Measurements from ENCODE around the gene F7. TPM values are rescaled to one million over a fixed set of nuclear protein-coding genes. Genes with fewer than 3 reads are reported as not detected.

F7 gene
- total RNA-seq, 3 donors from 2014 or later = 0.15 to 0.48 (median 0.33) TPM

DNA sequence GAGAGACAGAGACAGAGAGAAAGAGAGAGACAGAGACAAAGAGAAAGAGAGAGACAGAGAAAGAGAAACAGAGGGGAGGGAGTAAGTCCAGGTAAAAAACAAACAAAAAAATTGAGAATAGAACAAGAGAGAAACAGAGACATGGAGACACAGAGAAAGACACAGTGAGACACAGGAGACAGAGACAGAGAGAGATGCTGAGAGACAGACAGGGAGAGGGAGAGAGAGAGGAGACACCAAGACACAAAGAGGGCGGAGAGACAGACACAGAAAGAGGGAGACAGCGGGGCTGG is 47.0 kb downstream of the F7 start:
- Histone ChIP-seq H3K27ac (peak overlapping the region in 1 of 2 donors; percentile 74), H3K36me3 (no peaks in the 10 kb centered on the region), H3K4me1 (peaks cover 0 to 5% of the 10 kb centered on the region in 2 donors), H3K4me3 (peak overlapping the region; percentile 34 to 81 (median 56)), H3K9me3 (no peaks in the 10 kb centered on the region), H3K27me3 (no peaks in the 10 kb centered on the region)
- DNase-seq (ENCODE audit: low spot score in 2 of 2) = no peak
- intact Hi-C loops (cut with DNase I; ENCODE audit: low total_unique reads) = no loop called here
- TF ChIP-seq POLR2AphosphoS5 (IDR thresholded peaks at IDR 0.05) (no peak), POLR2A (IDR thresholded peaks at IDR 0.05) (no peak)
- TF ChIP-seq, protein P1, sequence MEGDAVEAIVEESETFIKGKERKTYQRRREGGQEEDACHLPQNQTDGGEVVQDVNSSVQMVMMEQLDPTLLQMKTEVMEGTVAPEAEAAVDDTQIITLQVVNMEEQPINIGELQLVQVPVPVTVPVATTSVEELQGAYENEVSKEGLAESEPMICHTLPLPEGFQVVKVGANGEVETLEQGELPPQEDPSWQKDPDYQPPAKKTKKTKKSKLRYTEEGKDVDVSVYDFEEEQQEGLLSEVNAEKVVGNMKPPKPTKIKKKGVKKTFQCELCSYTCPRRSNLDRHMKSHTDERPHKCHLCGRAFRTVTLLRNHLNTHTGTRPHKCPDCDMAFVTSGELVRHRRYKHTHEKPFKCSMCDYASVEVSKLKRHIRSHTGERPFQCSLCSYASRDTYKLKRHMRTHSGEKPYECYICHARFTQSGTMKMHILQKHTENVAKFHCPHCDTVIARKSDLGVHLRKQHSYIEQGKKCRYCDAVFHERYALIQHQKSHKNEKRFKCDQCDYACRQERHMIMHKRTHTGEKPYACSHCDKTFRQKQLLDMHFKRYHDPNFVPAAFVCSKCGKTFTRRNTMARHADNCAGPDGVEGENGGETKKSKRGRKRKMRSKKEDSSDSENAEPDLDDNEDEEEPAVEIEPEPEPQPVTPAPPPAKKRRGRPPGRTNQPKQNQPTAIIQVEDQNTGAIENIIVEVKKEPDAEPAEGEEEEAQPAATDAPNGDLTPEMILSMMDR (IDR thresholded peaks at IDR 0.05) = no peak

DNA sequence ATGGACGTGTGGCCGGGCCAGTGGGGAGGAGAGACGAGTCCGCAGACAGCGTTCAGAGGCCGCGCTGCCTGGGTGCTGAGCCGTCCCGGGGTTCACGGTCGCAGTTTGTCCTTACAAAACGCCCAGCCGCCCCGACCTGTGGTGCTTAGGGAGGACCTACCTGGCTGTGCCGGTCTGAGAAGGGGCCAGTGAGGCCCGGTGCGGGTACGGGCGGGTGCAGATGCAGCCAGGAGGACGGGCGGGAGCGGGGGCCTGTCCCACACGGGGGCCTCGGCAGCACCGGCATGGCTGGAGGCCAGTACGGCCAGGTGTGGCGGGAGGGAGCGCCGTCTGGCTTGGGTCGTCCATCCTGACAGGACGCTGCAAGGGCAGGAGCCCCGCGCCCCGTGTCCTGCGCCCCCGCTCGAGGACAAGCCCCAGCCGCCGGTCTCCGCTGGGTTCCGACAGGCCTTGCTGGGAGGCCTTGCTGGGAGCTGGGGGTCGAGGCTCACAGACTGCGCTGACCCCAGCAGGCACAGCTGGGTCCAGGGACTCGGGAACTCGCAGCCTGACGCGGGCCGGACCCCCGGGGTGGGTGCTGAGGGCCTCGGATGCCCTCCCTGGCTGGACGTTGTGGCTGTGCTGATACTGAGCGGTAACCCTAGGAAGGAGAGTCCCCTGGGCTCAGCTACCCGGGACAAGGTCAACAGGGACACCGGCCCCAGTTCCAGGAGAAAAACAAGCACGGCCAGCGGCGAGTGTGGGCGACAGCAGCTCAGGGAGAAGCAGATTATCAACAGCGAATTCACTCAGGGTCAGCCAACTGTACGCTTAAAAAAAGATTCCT is 47.6 kb downstream of the F7 start:
- TF ChIP-seq POLR2A (IDR thresholded peaks at IDR 0.05) (no peak), POLR2AphosphoS5 (IDR thresholded peaks at IDR 0.05) (no peak)
- TF ChIP-seq, protein P1 (IDR thresholded peaks at IDR 0.05) = no peak
- Histone ChIP-seq H3K27me3 (no peaks in the 10 kb centered on the region), H3K36me3 (no peaks in the 10 kb centered on the region), H3K27ac (peak overlapping the region; percentile 74 to 87), H3K9me3 (no peaks in the 10 kb centered on the region), H3K4me3 (peak overlapping the region; percentile 34 to 81 (median 56)), H3K4me1 (peaks cover 0 to 5% of the 10 kb centered on the region in 2 donors)
- intact Hi-C loops (cut with DNase I; ENCODE audit: low total_unique reads) = no loop called here
- peak in 1 of 2 donors; percentile 51 for DNase-seq (ENCODE audit: low spot score in 2 of 2)

DNA sequence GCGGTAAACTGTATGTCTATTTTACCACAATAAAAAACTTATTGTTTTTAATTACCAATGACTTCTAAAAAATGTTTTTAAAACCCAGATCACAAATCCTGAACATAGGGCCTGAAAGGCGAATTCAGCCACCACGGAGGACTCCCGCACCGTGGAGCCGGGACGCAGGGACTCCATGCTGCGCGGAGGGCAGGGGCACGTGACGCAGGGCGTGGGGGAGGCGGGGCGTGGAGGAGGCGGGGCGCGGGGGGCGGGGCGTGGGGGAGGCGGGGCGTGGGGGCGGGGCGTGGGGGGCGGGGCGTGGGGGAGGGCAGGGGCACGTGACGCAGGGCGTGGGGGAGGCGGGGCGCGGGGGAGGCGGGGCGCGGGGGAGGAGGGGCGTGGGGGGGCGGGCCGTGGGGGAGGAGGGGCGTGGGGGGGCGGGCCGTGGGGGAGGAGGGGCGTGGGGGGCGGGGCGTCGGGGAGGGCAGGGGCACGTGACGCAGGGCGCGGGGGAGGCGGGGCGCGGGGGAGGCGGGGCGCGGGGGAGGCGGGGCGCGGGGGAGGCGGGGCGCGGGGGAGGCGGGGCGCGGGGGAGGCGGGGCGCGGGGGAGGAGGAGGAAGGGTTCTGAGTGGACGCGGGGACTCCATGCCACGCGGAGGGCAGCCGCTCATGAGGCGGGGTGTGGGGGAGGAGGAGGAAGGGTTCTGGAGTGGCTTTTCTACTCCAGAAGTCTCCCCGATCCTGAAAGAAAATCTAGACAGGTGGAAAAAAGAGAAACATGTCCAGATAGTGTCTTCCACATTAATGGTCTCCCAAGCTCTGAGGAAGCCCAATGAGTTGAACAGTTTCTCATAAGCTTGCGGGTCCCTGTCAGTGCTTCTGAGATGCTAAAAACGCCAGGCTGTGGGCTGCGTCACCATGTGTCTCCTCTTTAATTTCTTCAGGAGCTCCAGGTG is 48.5 kb downstream of the F7 start:
- DNase-seq (ENCODE audit: low spot score in 2 of 2) = peak; percentile 73 to 84
- Histone ChIP-seq H3K27ac (peak overlapping the region; percentile 74 to 87), H3K27me3 (no peaks in the 10 kb centered on the region), H3K4me1 (peaks cover 0 to 5% of the 10 kb centered on the region in 2 donors), H3K36me3 (no peaks in the 10 kb centered on the region), H3K4me3 (peak overlapping the region; percentile 34 to 81 (median 56)), H3K9me3 (no peaks in the 10 kb centered on the region)
- TF ChIP-seq POLR2AphosphoS5 (IDR thresholded peaks at IDR 0.05) (peak; percentile 68 to 89 (median 71)), POLR2A (IDR thresholded peaks at IDR 0.05) (peak; percentile 27)
- TF ChIP-seq, protein P1 (IDR thresholded peaks at IDR 0.05) = no peak
- intact Hi-C loops (cut with DNase I; ENCODE audit: low total_unique reads) = no loop called here

DNA sequence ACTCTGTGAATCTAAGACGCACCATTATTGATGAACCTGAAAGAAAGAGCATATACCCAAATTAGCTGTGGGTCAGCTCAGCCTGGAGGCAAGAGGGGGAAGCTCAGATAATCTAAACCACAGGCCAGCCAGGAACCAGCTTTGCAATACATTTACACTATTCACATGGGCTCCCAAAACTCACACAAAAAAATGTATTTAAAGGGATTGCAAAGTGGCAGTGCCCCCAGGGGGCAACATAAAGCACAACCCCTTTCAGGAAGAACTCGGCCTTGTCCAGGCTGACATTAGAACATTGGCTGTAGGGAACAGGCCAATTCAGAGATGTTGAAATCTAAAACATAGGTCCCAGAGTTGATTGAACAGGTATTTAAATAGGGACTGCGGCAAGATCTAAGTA is 49.6 kb downstream of the F7 start:
- intact Hi-C loops (cut with DNase I; ENCODE audit: low total_unique reads) = no loop called here
- Histone ChIP-seq H3K27ac (no peak overlapping the region), H3K36me3 (no peaks in the 10 kb centered on the region), H3K9me3 (no peaks in the 10 kb centered on the region), H3K27me3 (no peaks in the 10 kb centered on the region), H3K4me1 (peaks cover 0 to 5% of the 10 kb centered on the region in 2 donors), H3K4me3 (no peak overlapping the region)
- DNase-seq (ENCODE audit: low spot score in 2 of 2) = no peak
- TF ChIP-seq POLR2A (IDR thresholded peaks at IDR 0.05) = no peak
- no peak for TF ChIP-seq POLR2AphosphoS5 (IDR thresholded peaks at IDR 0.05)
- TF ChIP-seq, protein P1 (IDR thresholded peaks at IDR 0.05) = no peak
